ENCODE data around the gene NUAK2. TPM values are rescaled to one million over a fixed set of nuclear protein-coding genes. Genes with fewer than 3 reads are reported as not detected.

The NUAK2 gene
- total and polyA plus RNA-seq, 4 donors = 1.3 to 2.4 (median 2.1) TPM

DNA sequence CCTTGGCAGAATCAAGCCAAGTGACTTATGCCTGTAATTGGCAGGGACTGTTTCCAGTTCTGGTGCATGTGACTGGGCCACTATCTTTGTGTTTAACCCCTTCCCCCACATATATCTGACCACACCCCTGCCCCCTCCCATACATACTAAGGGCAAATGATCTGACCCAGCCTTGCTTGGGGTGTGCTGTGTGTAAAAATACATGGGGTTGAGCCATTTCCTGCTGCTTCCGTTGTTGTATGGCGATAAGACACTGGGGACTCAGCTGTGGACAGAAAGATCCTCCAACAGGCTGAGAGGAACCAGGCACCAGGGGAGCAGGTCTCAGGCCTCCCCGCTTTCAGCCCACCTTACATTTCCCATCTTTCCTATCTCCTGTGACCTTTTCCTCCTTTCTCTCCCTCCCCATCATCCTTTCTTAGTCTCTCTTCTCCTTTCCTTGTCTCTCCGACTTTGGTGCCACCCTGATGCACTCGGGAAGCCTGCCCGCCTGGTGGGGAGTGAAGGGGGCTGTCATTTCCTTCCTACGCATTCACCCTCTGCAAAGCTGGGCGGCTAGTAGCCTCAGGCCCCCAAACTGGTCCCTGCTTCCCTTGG, 54.1 kb downstream of the NUAK2 start:
- Histone ChIP-seq H3K9ac (ENCODE audit: low read depth in 1 of 2, low read length in 2 of 2) (no peak overlapping the region), H3K9me3 (ENCODE audit: control insufficient read depth in 4 of 4, low read length in 3 of 4) (no peaks in the 10 kb centered on the region), H3K4me1 (ENCODE audit: control insufficient read depth in 4 of 4, insufficient read depth in 4 of 4, low read length in 3 of 4) (peaks cover 0 to 11% (median 8%) of the 10 kb centered on the region in 4 donors), H3K36me3 (ENCODE audit: control insufficient read depth in 4 of 4, insufficient read depth in 3 of 4, low read depth in 1 of 4, low read length in 3 of 4) (no peaks in the 10 kb centered on the region), H3K4me3 (ENCODE audit: low read depth in 1 of 3, low read length in 3 of 3) (no peak overlapping the region), H3K27me3 (ENCODE audit: control insufficient read depth in 4 of 4, insufficient read depth in 4 of 4, low read length in 3 of 4) (no peaks in the 10 kb centered on the region), H3K27ac (ENCODE audit: low read depth in 1 of 2, low read length in 2 of 2) (no peak overlapping the region)
- TF ChIP-seq FOXA2 (IDR thresholded peaks at IDR 0.05) (no peak), NR2F2 (IDR thresholded peaks at IDR 0.05) (no peak), YY1 (IDR thresholded peaks at IDR 0.05) (no peak), FOXA1 (IDR thresholded peaks at IDR 0.05) (no peak), JUND (IDR thresholded peaks at IDR 0.05) (no peak), TAF1 (conservative IDR thresholded peaks at IDR 0.05) (no peak)
- TF ChIP-seq, protein P1, sequence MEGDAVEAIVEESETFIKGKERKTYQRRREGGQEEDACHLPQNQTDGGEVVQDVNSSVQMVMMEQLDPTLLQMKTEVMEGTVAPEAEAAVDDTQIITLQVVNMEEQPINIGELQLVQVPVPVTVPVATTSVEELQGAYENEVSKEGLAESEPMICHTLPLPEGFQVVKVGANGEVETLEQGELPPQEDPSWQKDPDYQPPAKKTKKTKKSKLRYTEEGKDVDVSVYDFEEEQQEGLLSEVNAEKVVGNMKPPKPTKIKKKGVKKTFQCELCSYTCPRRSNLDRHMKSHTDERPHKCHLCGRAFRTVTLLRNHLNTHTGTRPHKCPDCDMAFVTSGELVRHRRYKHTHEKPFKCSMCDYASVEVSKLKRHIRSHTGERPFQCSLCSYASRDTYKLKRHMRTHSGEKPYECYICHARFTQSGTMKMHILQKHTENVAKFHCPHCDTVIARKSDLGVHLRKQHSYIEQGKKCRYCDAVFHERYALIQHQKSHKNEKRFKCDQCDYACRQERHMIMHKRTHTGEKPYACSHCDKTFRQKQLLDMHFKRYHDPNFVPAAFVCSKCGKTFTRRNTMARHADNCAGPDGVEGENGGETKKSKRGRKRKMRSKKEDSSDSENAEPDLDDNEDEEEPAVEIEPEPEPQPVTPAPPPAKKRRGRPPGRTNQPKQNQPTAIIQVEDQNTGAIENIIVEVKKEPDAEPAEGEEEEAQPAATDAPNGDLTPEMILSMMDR (IDR thresholded peaks at IDR 0.05; ENCODE audit: low read depth, low read length, missing input control) = no peak
- WGBS = 80% methylated on average over 8 of the region's 8 CpGs
- no peak for DNase-seq (ENCODE audit: low spot score)

DNA sequence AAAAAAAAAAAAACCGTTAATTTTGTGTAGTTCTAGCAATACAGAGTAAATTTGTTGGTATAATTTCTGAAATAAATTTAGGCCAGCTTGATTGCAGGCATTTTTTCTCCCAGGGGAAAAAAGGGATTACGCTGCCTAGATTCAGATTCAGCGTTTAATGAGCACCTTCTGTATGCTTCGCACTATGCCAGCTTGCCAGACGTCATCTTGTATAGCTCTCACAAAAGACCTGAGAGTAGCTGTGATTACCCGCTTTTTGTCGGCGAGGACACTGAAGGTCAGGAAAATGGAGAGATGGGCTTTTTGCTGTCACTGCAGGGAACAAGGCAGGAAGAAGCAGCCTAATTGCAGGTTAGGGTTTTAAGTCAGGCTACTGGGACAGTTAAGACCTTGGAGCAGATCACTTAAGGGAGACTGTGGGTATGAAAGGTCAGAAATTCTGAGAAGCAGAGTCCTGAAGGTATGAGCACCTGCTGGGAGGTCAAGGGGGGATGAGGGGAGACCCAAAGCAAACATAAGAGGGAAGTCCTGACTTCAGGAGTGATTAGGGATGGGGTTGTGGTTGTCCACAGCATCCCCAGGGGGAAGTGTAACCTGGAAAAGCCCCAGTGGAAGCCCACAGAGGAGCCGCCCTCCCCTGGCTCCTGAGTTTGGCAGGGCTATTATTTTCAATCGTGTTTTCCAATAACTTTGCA, 54.8 kb downstream of the NUAK2 start:
- Histone ChIP-seq H3K9ac (ENCODE audit: low read depth in 1 of 2, low read length in 2 of 2) (no peak overlapping the region), H3K27me3 (ENCODE audit: control insufficient read depth in 4 of 4, insufficient read depth in 4 of 4, low read length in 3 of 4) (no peaks in the 10 kb centered on the region), H3K4me1 (ENCODE audit: control insufficient read depth in 4 of 4, insufficient read depth in 4 of 4, low read length in 3 of 4) (peaks cover 0 to 11% (median 8%) of the 10 kb centered on the region in 4 donors), H3K36me3 (ENCODE audit: control insufficient read depth in 4 of 4, insufficient read depth in 3 of 4, low read depth in 1 of 4, low read length in 3 of 4) (no peaks in the 10 kb centered on the region), H3K4me3 (ENCODE audit: low read depth in 1 of 3, low read length in 3 of 3) (no peak overlapping the region), H3K9me3 (ENCODE audit: control insufficient read depth in 4 of 4, low read length in 3 of 4) (no peaks in the 10 kb centered on the region), H3K27ac (ENCODE audit: low read depth in 1 of 2, low read length in 2 of 2) (no peak overlapping the region)
- 78% methylated on average over 10 of the region's 10 CpGs for WGBS
- no peak for DNase-seq (ENCODE audit: low spot score)
- TF ChIP-seq JUND (IDR thresholded peaks at IDR 0.05) = no peak
- no peak for TF ChIP-seq YY1 (IDR thresholded peaks at IDR 0.05)
- no peak for TF ChIP-seq RAD21 (IDR thresholded peaks at IDR 0.05)
- TF ChIP-seq RXRA (IDR thresholded peaks at IDR 0.05) = no peak
- no peak for TF ChIP-seq ZBTB33 (IDR thresholded peaks at IDR 0.05)
- TF ChIP-seq FOXA2 (IDR thresholded peaks at IDR 0.05) = no peak

- Histone ChIP-seq H3K4me1 (ENCODE audit: control insufficient read depth in 4 of 4, insufficient read depth in 4 of 4, low read length in 3 of 4) (peaks cover 0 to 11% (median 8%) of the 10 kb centered on the region in 4 donors), H3K9ac (ENCODE audit: low read depth in 1 of 2, low read length in 2 of 2) (no peak overlapping the region), H3K9me3 (ENCODE audit: control insufficient read depth in 4 of 4, low read length in 3 of 4) (no peaks in the 10 kb centered on the region), H3K27ac (ENCODE audit: low read depth in 1 of 2, low read length in 2 of 2) (no peak overlapping the region), H3K4me3 (ENCODE audit: low read depth in 1 of 3, low read length in 3 of 3) (no peak overlapping the region), H3K27me3 (ENCODE audit: control insufficient read depth in 4 of 4, insufficient read depth in 4 of 4, low read length in 3 of 4) (no peaks in the 10 kb centered on the region), H3K36me3 (ENCODE audit: control insufficient read depth in 4 of 4, insufficient read depth in 3 of 4, low read depth in 1 of 4, low read length in 3 of 4) (no peaks in the 10 kb centered on the region)
- TF ChIP-seq ATF3 (IDR thresholded peaks at IDR 0.05) (no peak), TAF1 (conservative IDR thresholded peaks at IDR 0.05) (no peak), HNF4G (IDR thresholded peaks at IDR 0.05) (no peak), EGR1 (IDR thresholded peaks at IDR 0.05; ENCODE audit: low read depth in 2 of 2) (no peak), RXRA (IDR thresholded peaks at IDR 0.05) (no peak), RAD21 (IDR thresholded peaks at IDR 0.05) (no peak), GABPA (IDR thresholded peaks at IDR 0.05 in 1 of 2, conservative IDR thresholded peaks at IDR 0.05 in 1 of 2) (no peak), FOXA2 (IDR thresholded peaks at IDR 0.05) (no peak), JUND (IDR thresholded peaks at IDR 0.05) (no peak), FOXA1 (IDR thresholded peaks at IDR 0.05) (no peak), NR2F2 (IDR thresholded peaks at IDR 0.05) (no peak), YY1 (IDR thresholded peaks at IDR 0.05) (no peak), HNF4A (conservative IDR thresholded peaks at IDR 0.05) (no peak)
- TF ChIP-seq, protein P1 (IDR thresholded peaks at IDR 0.05; ENCODE audit: low read depth, low read length, missing input control) = no peak
- 82% methylated on average over 2 of the region's 2 CpGs for WGBS
- DNase-seq (ENCODE audit: low spot score) = no peak
Measured at GRCh38 chr1:205263580-205264190, 57.9 kb downstream of the NUAK2 start.
